AG09319 (cell line): ENCODE results near the gene CDKAL1.

Experiments used
- DNase-seq: peaks from one replicate; pipeline ENCODE4 v3.0.0-alpha.2; 2010; ENCODE audit warnings: low read depth; ENCODE audit errors: extremely low read depth
- CTCF ChIP-seq: IDR thresholded peaks from 2 replicates; pipeline ENCODE4 v1.5.1; 2011; ENCODE audit warnings: low read depth, mild to moderate bottlenecking, inconsistent platforms, low read length, moderate library complexity

CDKAL1 gene

GRCh38 chr6:21258665-21259064 lies 724.4 kb downstream of the CDKAL1 start:
- TF ChIP-seq CTCF: no peak
- no peak for DNase-seq

DNA sequence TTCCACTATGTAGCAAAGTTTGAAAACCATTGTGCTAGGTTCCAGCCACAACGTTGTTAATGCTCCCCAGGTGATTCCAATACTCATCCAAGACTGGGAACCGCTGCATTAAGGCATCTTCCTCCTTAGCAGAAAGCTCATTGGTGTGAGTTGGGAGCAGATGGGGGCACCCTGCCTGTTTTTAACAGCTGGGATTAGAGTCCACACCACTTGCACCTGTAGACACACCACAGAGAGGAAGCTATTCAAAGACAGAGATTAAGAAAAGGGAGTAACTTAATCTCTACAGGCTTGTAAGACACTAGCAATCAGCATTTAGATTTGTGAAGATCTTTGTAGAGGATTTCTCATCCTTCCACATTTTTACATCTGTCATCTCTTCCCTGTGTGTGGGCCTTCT lies 725.4 kb downstream of the CDKAL1 start:
- DNase-seq: no peak
- TF ChIP-seq CTCF: no peak

DNA sequence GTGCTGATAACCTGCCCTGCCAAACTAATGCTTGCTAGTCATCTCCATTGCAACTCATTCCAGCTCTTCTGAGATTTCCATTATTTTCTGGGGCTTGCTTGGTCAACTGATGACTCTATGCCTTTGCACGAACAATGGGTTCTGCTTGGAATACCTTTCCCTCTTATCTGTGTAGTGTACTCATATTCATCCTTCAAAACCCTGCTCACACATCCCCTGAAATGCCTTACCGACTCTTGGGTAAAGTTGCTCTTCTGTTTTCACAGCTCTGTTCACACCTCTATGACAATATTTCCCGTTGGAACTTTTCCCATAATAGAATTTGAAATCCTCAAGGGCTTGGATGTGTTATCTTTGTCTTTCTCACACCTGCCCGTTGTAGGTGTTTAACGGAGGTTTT lies 728.2 kb downstream of the CDKAL1 start:
- no peak for DNase-seq
- no peak for TF ChIP-seq CTCF

- DNase-seq: no peak
- no peak for TF ChIP-seq CTCF
Measured at GRCh38 chr6:21263531-21264287, 729.5 kb downstream of the CDKAL1 start.

DNA sequence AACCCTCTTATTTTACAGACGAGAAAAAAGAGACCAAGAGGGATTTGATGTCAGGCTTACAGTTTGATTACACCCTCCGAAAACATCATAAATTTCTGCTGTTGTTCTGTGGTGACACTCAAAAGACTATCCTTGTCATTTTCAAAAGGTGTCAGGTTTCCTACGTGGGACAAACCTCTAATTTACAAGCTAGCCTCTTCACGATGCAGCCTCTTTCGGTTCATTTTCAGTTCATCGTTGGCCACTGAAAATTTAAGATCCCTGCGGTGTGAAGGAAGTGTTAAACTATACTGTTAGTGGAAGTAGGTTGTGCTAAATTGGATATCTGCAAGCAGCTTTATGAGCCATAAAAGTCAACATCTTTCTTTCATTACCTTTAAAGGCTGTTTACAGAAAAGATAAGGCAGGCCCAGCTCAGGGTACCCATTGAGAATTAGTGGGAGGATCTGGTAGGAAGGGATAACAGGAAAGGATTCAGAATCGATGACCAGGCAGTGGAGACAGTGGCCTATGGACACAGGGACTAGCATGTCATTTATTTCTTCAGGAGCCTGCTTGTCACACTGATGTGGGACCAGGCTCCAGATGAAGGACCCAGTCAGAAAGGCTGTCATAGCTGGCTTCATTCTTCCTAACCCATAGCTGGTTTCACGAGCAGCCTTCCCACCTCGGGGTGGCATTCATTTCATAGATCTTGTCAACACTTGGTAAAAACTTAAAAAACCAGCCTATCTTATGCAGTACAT lies 730.2 kb downstream of the CDKAL1 start:
- no peak for DNase-seq
- no peak for TF ChIP-seq CTCF

GRCh38 chr6:21265034-21265729 lies 730.9 kb downstream of the CDKAL1 start:
- no peak for TF ChIP-seq CTCF
- DNase-seq: no peak

- DNase-seq: no peak
- no peak for TF ChIP-seq CTCF
Measured at GRCh38 chr6:21265730-21266044, 731.4 kb downstream of the CDKAL1 start.
